Measurements from ENCODE around the gene FAM168A. TPM values are rescaled to one million over a fixed set of nuclear protein-coding genes. Genes with fewer than 3 reads are reported as not detected.

The FAM168A gene
- total and polyA plus RNA-seq, 2 of the 8 experiments (the other 6 are each of a cell fraction or from before 2014, with no cell fraction given), result 17.1 to 21.6 TPM

DNA sequence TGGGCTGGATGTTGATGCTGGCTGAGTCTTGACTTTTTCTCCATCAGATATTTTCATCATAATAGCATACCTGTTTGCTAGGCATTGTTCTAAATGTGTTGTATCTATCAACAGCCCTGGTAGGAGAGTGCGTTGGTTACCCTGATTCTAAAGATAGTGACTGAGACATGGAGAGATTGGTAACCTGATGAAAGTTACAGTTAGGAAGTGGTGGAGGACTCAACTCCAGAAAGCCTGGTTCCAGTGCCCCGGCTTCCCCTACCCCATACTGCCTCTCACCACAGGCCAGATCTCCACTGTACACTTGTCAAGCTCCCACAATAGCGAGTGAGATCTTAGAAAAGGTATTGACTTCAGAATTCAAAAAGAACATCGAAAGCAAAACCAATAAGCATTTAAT is 244.5 kb downstream of the FAM168A start:
- H3K56ac ChIP-seq (replicated peaks; ENCODE audit: insufficient read length, low read depth, low read length), result no peak overlapping the region
- H2AK5ac ChIP-seq (ENCODE audit: low read depth, low read length), result no peak overlapping the region
- H4K8ac ChIP-seq (ENCODE audit: extremely low read depth, insufficient read depth, low read length), result no peak overlapping the region
- no peak overlapping the region for H3K18ac ChIP-seq (ENCODE audit: extremely low read depth, low read length)
- no peak overlapping the region for H2BK12ac ChIP-seq (ENCODE audit: low read depth, low read length)
- no peaks in the 10 kb centered on the region for H3K79me2 ChIP-seq (ENCODE audit: control insufficient read depth in 1 of 2, insufficient read depth in 2 of 2, low read length in 2 of 2)
- POLR2A ChIA-PET (ENCODE audit: partially characterized antibody), result no interaction called here
- no peaks in the 10 kb centered on the region for H3K23me2 ChIP-seq (ENCODE audit: low read depth, low read length)
- FAIRE-seq (no peak), DNase-seq (ENCODE audit: low read depth in 1 of 2, low spot score in 2 of 2) (no peak)
- H2BK20ac ChIP-seq (ENCODE audit: low read length), result no peak overlapping the region
- H4K20me1 ChIP-seq (replicated peaks in 1 of 2; ENCODE audit: control insufficient read depth in 1 of 2, insufficient read depth in 2 of 2, low read length in 2 of 2), result peaks cover 0 to 4% of the 10 kb centered on the region in 2 experiments
- H2BK15ac ChIP-seq (ENCODE audit: low read length), result no peak overlapping the region
- H3K79me1 ChIP-seq (ENCODE audit: low read depth, low read length), result no peaks in the 10 kb centered on the region
- no peaks in the 10 kb centered on the region for H3K36me3 ChIP-seq (ENCODE audit: control insufficient read depth in 2 of 4, insufficient read depth in 4 of 4, low read length in 3 of 4)
- H3K9me3 ChIP-seq (ENCODE audit: insufficient read depth in 2 of 2, low read depth in 1 of 2, low read length in 1 of 2), result no peaks in the 10 kb centered on the region
- no peak overlapping the region for H3K4me2 ChIP-seq (ENCODE audit: insufficient read depth in 1 of 2, low read depth in 2 of 2, low read length in 2 of 2)
- no peaks in the 10 kb centered on the region for H3K27me3 ChIP-seq (replicated peaks in 1 of 4; ENCODE audit: control insufficient read depth in 3 of 4, extremely low read depth in 1 of 4, insufficient read depth in 3 of 4, low read length in 3 of 4)
- H3K4me3 ChIP-seq (ENCODE audit: extremely low read depth in 1 of 4, insufficient read depth in 2 of 4, low read depth in 3 of 4, low read length in 4 of 4), result no peak overlapping the region
- H2BK120ac ChIP-seq (replicated peaks; ENCODE audit: low read depth, low read length), result no peak overlapping the region
- no peak overlapping the region for H3K27ac ChIP-seq (ENCODE audit: low read depth, low read length)
- H3K14ac ChIP-seq (ENCODE audit: insufficient read length), result no peak overlapping the region
- no peak overlapping the region for H3K23ac ChIP-seq (ENCODE audit: insufficient read length)
- H4K5ac ChIP-seq (ENCODE audit: insufficient read length, low read depth, low read length), result no peak overlapping the region
- CTCF ChIA-PET (ENCODE audit: partially characterized antibody), result interaction anchor here (2.7 to 59.1 kb wide), 6 partner anchors 3 to 53 kb away, joined by 8 to 1456 read pairs (median 86); partner anchors contain the start of genes ARHGEF17 and RELT
- no peak for TF ChIP-seq TEAD4 (IDR thresholded peaks at IDR 0.05; ENCODE audit: low read depth, low read length)
- no peak for TF ChIP-seq E2F6 (IDR thresholded peaks at IDR 0.05)
- no peak for TF ChIP-seq SIRT6 (IDR thresholded peaks at IDR 0.05; ENCODE audit: low read length)
- TF ChIP-seq RNF2 (IDR thresholded peaks at IDR 0.05; ENCODE audit: borderline replicate concordance, low read depth, low read length, missing control alignments, poor library complexity, severe bottlenecking), result no peak
- no peak for TF ChIP-seq GABPA (IDR thresholded peaks at IDR 0.05; ENCODE audit: borderline replicate concordance, insufficient read depth, low read length)
- no peak for TF ChIP-seq POLR2AphosphoS5 (IDR thresholded peaks at IDR 0.05; ENCODE audit: low read depth, low read length)
- TF ChIP-seq TAF7 (optimal IDR thresholded peaks at IDR 0.05; ENCODE audit: borderline replicate concordance, low read depth, low read length), result no peak
- TF ChIP-seq ZNF274 (IDR thresholded peaks at IDR 0.05; ENCODE audit: borderline replicate concordance, extremely low read depth, low read length), result no peak
- TF ChIP-seq KDM4A (IDR thresholded peaks at IDR 0.05; ENCODE audit: low read depth, low read length, severe bottlenecking), result no peak
- TF ChIP-seq RAD21 (IDR thresholded peaks at IDR 0.05 in 1 of 2, conservative IDR thresholded peaks at IDR 0.05 in 1 of 2; ENCODE audit: low read depth in 2 of 2, low read length in 2 of 2), result no peak
- H2AFZ ChIP-seq (ENCODE audit: low read length), result no peak overlapping the region
- 88% methylated on average over 4 of the region's 4 CpGs; no CpG with 5 or more reads in 1 of the 2 experiments for WGBS, 2 experiments (ENCODE audit: extremely low coverage in 1 of 2, insufficient coverage in 1 of 2, insufficient read length in 1 of 2, insufficient replicate concordance in 2 of 2, low coverage in 1 of 2, low lambda C conversion rate in 2 of 2, missing lambda C conversion rate in 1 of 2)
- no peaks in the 10 kb centered on the region for H3K4me1 ChIP-seq (replicated peaks in 1 of 4; ENCODE audit: control insufficient read depth in 3 of 4, insufficient read depth in 4 of 4, low read length in 3 of 4)
- no peak overlapping the region for H3K9ac ChIP-seq (replicated peaks in 1 of 4; ENCODE audit: extremely low read depth in 1 of 4, low read depth in 3 of 4, low read length in 3 of 4)
- H3K4ac ChIP-seq (replicated peaks; ENCODE audit: insufficient read length, low read depth, low read length), result no peak overlapping the region
- no peak overlapping the region for H2BK5ac ChIP-seq (ENCODE audit: low read depth, low read length)
- H4K91ac ChIP-seq (replicated peaks; ENCODE audit: insufficient read length, low read length), result no peak overlapping the region

All from H1 (cell line).